HepG2 (cell line): ENCODE results near the gene LYPD3. TPM values are rescaled to one million over a fixed set of nuclear protein-coding genes. Genes with fewer than 3 reads are reported as not detected.
A peak's percentile ranks its signal among the peaks of the same experiment; 100 is the strongest.

Experiments
- ATAC-seq: fragments of 200-7000 bp; cut with Tn5 transposase; 3 replicates; pipeline ENCODE4 v1.9.1; 2020; ENCODE audit warnings: mild to moderate bottlenecking, moderate library complexity
- BruUV-seq: library from RNA; stranded (reverse); fragments of 400-500 nt; replicated peaks from 2 replicates; lab custom pipeline; 2021; lab: Mats Ljungman, UMichigan
- CTCF ChIA-PET: fragments of 300-600 bp; formaldehyde crosslinking; extraction: SDS; loops from one replicate; lab custom pipeline; 2021; ENCODE audit warnings: low total read pairs, inconsistent platforms, low intra/inter-chr PET ratio; lab: Yijun Ruan, JAX
- POLR2A ChIA-PET: fragments of 350-600 bp; sonication (Branson Sonifier 250); formaldehyde crosslinking; loops from one replicate; lab custom pipeline; 2020; ENCODE audit warnings: antibody characterized with exemption, inconsistent platforms; lab: Yijun Ruan, JAX
- DNase-seq: peaks from one replicate; pipeline ENCODE4 v3.0.0-alpha.2; 2015; ENCODE audit warnings: low spot score
- FAIRE-seq: peaks from 3 replicates; lab custom pipeline; 2011; peaks lifted over from hg19 to GRCh38; lab: Jason Lieb, UNC
- H2AFZ ChIP-seq: one replicate; pipeline ENCODE4 v1.6.1; 2011; ENCODE audit warnings: low read length, inconsistent platforms
- H3K27ac ChIP-seq: fragments of 300-600 bp; 3 replicates; pipeline ENCODE4 v1.8.0; 2011; ENCODE audit warnings: mixed run types, mild to moderate bottlenecking, mixed read lengths, low read length, inconsistent platforms; ENCODE audit not compliant: insufficient read depth; ENCODE audit errors: extremely low read length
- H3K27me3 ChIP-seq, 2 experiments: fragments of 200-600 bp in 1 of 2; 2 replicates in 1 of 2; 3 replicates in 1 of 2; pipeline versions ENCODE4 v1.6.0 to v1.8.0; 2011; ENCODE audit warnings: low read length in 2 of 2, mild to moderate bottlenecking in 2 of 2, moderate library complexity in 2 of 2, inconsistent platforms in 1 of 2; ENCODE audit not compliant: insufficient read depth in 2 of 2, control insufficient read depth in 1 of 2
- H3K36me3 ChIP-seq, 2 experiments: fragments of 200-600 bp in 1 of 2; replicated peaks in 1 of 2; 2 replicates in 1 of 2; 3 replicates in 1 of 2; pipeline versions ENCODE4 v1.5.1 to v1.8.0; 2011; ENCODE audit warnings: low read length in 2 of 2, inconsistent platforms in 1 of 2; ENCODE audit not compliant: insufficient read depth in 2 of 2, control insufficient read depth in 1 of 2
- H3K4me1 ChIP-seq: 2 replicates; pipeline ENCODE4 v1.5.1; 2012; ENCODE audit warnings: low read length, inconsistent platforms; ENCODE audit not compliant: insufficient read depth
- H3K4me2 ChIP-seq: 2 replicates; pipeline ENCODE4 v1.6.0; 2011; ENCODE audit warnings: low read depth, low read length, inconsistent platforms
- H3K4me3 ChIP-seq, 3 experiments: fragments of 200-600 bp in 1 of 3; sonication (generic), shearing (Covaris generic) in 1 of 3; replicated peaks in 1 of 3; 2 replicates each; pipeline ENCODE4 v1.5.1; 2011 to 2016; ENCODE audit warnings: low read length in 3 of 3, inconsistent platforms in 2 of 3, low read depth in 2 of 3, mild to moderate bottlenecking in 2 of 3, control low read depth in 1 of 3, mixed read lengths in 1 of 3; ENCODE audit not compliant: insufficient read depth in 1 of 3
- H3K79me2 ChIP-seq: one replicate; pipeline ENCODE4 v1.6.1; 2011; ENCODE audit warnings: low read length, inconsistent platforms; ENCODE audit not compliant: insufficient read depth
- H3K9ac ChIP-seq: 2 replicates; pipeline ENCODE4 v1.6.0; 2011; ENCODE audit warnings: mild to moderate bottlenecking, low read depth, low read length, inconsistent platforms; ENCODE audit not compliant: insufficient read depth
- H3K9me3 ChIP-seq: 2 replicates; pipeline ENCODE4 v1.5.1; 2012; ENCODE audit warnings: mild to moderate bottlenecking, low read length
- H4K20me1 ChIP-seq: 2 replicates; pipeline ENCODE4 v1.6.0; 2011; ENCODE audit warnings: inconsistent platforms, mild to moderate bottlenecking, low read length, moderate library complexity; ENCODE audit not compliant: insufficient read depth
- ASH2L ChIP-seq: fragments of 300-600, 200-600 bp; sonication (generic); IDR thresholded peaks from 2 replicates; pipeline ENCODE4 v1.7.0; 2017; ENCODE audit warnings: low read depth, mild to moderate bottlenecking, moderate library complexity, mixed read lengths, low read length; ENCODE audit not compliant: insufficient read length
- CBX2 ChIP-seq, 2 experiments: fragments of 200-600 bp in 1 of 2; sonication (generic); formaldehyde crosslinking in 1 of 2; IDR thresholded peaks; 2 replicates each; pipeline versions ENCODE4 v1.7.0 to v1.8.1; 2018 to 2022; ENCODE audit warnings: low read depth in 2 of 2, low read length in 1 of 2, mild to moderate bottlenecking in 1 of 2, missing genetic modification reagents in 1 of 2
- HDAC1 ChIP-seq: sonication (generic); formaldehyde crosslinking; IDR thresholded peaks from 2 replicates; pipeline ENCODE4 v1.5.1; 2020; ENCODE audit warnings: mild to moderate bottlenecking, missing genetic modification reagents
- KDM4B ChIP-seq: sonication (generic); formaldehyde crosslinking; IDR thresholded peaks from 2 replicates; pipeline ENCODE4 v1.4.0; 2020; ENCODE audit warnings: missing genetic modification reagents
- MAFF ChIP-seq: IDR thresholded peaks from 2 replicates; pipeline ENCODE4 v1.6.1; 2011; ENCODE audit warnings: low read depth, low read length, improper control_type of control experiment
- MAFK ChIP-seq, 2 experiments: IDR thresholded peaks in 1 of 2; conservative IDR thresholded peaks in 1 of 2; 2 replicates each; pipeline ENCODE4 v1.6.1; 2011; ENCODE audit warnings: improper control_type of control experiment in 2 of 2, low read length in 2 of 2
- PAX8 ChIP-seq: sonication (generic); formaldehyde crosslinking; IDR thresholded peaks from 2 replicates; pipeline ENCODE4 v1.8.0; 2022; ENCODE audit warnings: mild to moderate bottlenecking, missing genetic modification reagents, borderline replicate concordance
- POLR2A ChIP-seq, 2 experiments: IDR thresholded peaks; 2 replicates each; pipeline ENCODE4 v1.6.1; 2011; ENCODE audit warnings: low read depth in 2 of 2, low read length in 2 of 2, mild to moderate bottlenecking in 1 of 2, moderate library complexity in 1 of 2; ENCODE audit not compliant: insufficient read depth in 1 of 2
- SMC3 ChIP-seq: IDR thresholded peaks from 2 replicates; pipeline ENCODE4 v1.6.1; 2011; ENCODE audit warnings: low read length, improper control_type of control experiment
- SUZ12 ChIP-seq: fragments of 150-350 bp; IDR thresholded peaks from 2 replicates; pipeline ENCODE4 v1.6.1; 2014; ENCODE audit warnings: low read depth, low read length
- TMF1 ChIP-seq: sonication (generic); formaldehyde crosslinking; IDR thresholded peaks from 2 replicates; pipeline ENCODE4 v1.8.1; 2022; ENCODE audit warnings: low read depth, missing genetic modification reagents
- ZFY ChIP-seq: sonication (generic); formaldehyde crosslinking; IDR thresholded peaks from 2 replicates; pipeline ENCODE4 v1.4.0; 2020; ENCODE audit warnings: missing genetic modification reagents
- ZFYVE20 ChIP-seq: sonication (generic); formaldehyde crosslinking; IDR thresholded peaks from 2 replicates; pipeline ENCODE4 v1.8.0; 2023; ENCODE audit warnings: low read depth, mild to moderate bottlenecking, moderate library complexity, missing genetic modification reagents, borderline replicate concordance
- ZNF136 ChIP-seq: sonication (generic); formaldehyde crosslinking; IDR thresholded peaks from 2 replicates; pipeline ENCODE4 v1.8.1; 2022; ENCODE audit warnings: low read depth, mild to moderate bottlenecking, moderate library complexity, missing genetic modification reagents
- ZNF274 ChIP-seq: sonication (generic); formaldehyde crosslinking; IDR thresholded peaks from 2 replicates; pipeline ENCODE4 v1.5.1; 2020; ENCODE audit warnings: mild to moderate bottlenecking, missing genetic modification reagents
- ZNF280D ChIP-seq: sonication (generic); formaldehyde crosslinking; IDR thresholded peaks from 2 replicates; pipeline ENCODE4 v1.5.1; 2020; ENCODE audit warnings: mild to moderate bottlenecking, missing genetic modification reagents
- ZNF720 ChIP-seq: sonication (generic); formaldehyde crosslinking; IDR thresholded peaks from 2 replicates; pipeline ENCODE4 v1.4.0; 2020; ENCODE audit warnings: missing genetic modification reagents
- WGBS: methylation state at CpG from one replicate; pipeline ENCODE4 v1.1.6; 2017; ENCODE audit warnings: low lambda C conversion rate; 5-methylcytosine and 5-hydroxymethylcytosine counted together
- in situ Hi-C: cut with HindIII; loops from 2 replicates; pipeline ENCODE4 v1.10.0; 2017; ENCODE audit warnings: low pct_unique_long_range_greater_than_20kb; ENCODE audit not compliant: extremely low pct_ligation_motif_present
- intact Hi-C: fragments of 100-400 bp; cut with micrococcal nuclease; formaldehyde crosslinking; loops from one replicate; pipeline ENCODE4 v1.10.0; 2022; ENCODE audit not compliant: unreplicated experiment
- polyA plus RNA-seq, 8 experiments: library from polyadenylated mRNA; depleted of rRNA in 3 of 8; stranded (reverse) in 7 of 8; unstranded in 1 of 8; fragments of >200 nt; fragmentation: Illumina TruSeq in 4 of 8; extraction: Trizol in 4 of 8; gene quantifications; 2 replicates each; pipeline versions ENCODE4 v1.2.1 to v1.2.3, GENCODE V29; 2011 to 2016; ENCODE audit warnings: low read depth in 4 of 8, missing spikeins in 1 of 8, mixed read lengths in 1 of 8; ENCODE audit not compliant: insufficient read depth in 1 of 8
- total RNA-seq, 5 experiments: library from RNA; depleted of rRNA; stranded (reverse); fragments of >200 nt; fragmentation: Illumina TruSeq; extraction: Trizol; gene quantifications; 2 replicates each; pipeline ENCODE4 v1.2.3, GENCODE V29; 2016; ENCODE audit warnings: low read depth in 1 of 5

Gene LYPD3
- total and polyA plus RNA-seq, 2 of the 13 experiments (the other 11 are each of a cell fraction or from before 2014, with no cell fraction given): 0.51 to 1.5 TPM

DNA sequence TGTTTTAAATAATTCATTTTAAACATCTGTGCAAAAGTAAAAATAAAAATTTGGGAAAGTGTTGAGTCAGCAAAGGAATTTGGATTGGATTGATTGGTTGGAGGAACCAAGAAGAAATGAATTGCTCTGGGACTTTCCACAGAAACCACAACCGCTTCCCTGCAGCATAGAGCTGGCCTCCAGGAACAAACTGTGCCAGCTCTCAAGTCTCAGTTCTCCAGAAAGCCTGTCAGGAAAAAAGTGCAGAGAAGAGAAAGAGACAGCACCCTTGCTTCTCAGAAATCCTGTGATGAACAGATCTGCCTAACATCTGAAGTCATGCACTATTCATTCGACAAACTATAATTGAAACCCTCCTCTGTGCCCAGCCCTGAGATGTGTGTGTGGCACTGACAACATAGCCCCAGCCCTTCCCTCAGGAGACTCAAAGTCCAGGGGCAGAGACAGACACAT lies 14.8 kb downstream of the LYPD3 start:
- no peak overlapping the region for H3K27ac ChIP-seq
- 52% methylated on average over 1 of the region's 2 CpGs for WGBS
- H3K79me2 ChIP-seq: no peaks in the 10 kb centered on the region
- H3K36me3 ChIP-seq: no peaks in the 10 kb centered on the region
- TF ChIP-seq MAFF (peak; percentile 77), MAFK (conservative IDR thresholded peaks at IDR 0.05 in 1 of 2, IDR thresholded peaks at IDR 0.05 in 1 of 2; ENCODE audit: low read length in 2 of 2) (peak; percentile 72 to 91), ZFY (CRISPR knock-in tag) (no peak)
- H3K4me1 ChIP-seq: peaks cover 13% of the 10 kb centered on the region; the same call in 1 of the 2 replicates
- no peak overlapping the region for H2AFZ ChIP-seq
- no peak overlapping the region for H3K4me2 ChIP-seq
- no TSS peak for BruUV-seq
- H3K9ac ChIP-seq: no peak overlapping the region
- ATAC-seq (no peak), FAIRE-seq (no peak), DNase-seq (no peak)
- H3K4me3 ChIP-seq: no peak overlapping the region
- POLR2A ChIA-PET: no interaction called here
- CTCF ChIA-PET: interaction anchor here (1.4 kb wide), 1 partner anchor 67 kb away, joined by 4 read pairs; no protein-coding TSS in a partner anchor
- H3K9me3 ChIP-seq: no peaks in the 10 kb centered on the region
- no peaks in the 10 kb centered on the region for H3K27me3 ChIP-seq
- intact Hi-C loops: no loop called here
- in situ Hi-C loops: no loop called here
- no peaks in the 10 kb centered on the region for H4K20me1 ChIP-seq

DNA sequence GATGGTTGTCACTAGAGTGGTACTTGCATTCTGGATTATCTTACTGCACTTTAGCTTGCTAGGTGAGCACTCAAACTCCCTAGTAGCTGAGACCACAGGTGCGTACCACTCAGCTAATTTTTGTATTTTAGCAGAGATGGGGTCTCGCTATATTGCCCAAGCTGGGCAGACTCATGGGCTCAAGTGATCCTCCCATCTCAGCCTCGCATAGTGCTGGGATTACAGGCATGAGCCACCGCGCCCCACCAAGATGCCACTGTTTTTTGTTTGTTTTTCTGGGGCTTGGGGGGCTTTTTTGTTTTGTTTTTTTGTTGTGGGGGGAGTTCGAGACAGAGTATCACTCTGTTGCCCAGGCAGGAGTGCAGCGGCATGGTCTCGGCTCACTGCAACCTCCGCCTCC lies 17.8 kb downstream of the LYPD3 start:
- ATAC-seq: no peak
- H3K36me3 ChIP-seq: no peaks in the 10 kb centered on the region
- H4K20me1 ChIP-seq: no peaks in the 10 kb centered on the region
- in situ Hi-C loops (loop anchor here (5.0 kb wide), 1 partner anchor 75 kb away; no protein-coding TSS in a partner anchor), intact Hi-C loops (loop anchor here (1.0 kb wide), 2 partner anchors 57 to 72 kb away; partner anchors contain the start of gene PHLDB3)
- BruUV-seq: no TSS peak
- H3K4me1 ChIP-seq: peaks cover 9% of the 10 kb centered on the region; the same call in 1 of the 2 replicates
- ChIA-PET CTCF (interaction anchor here (1.6 to 6.0 kb wide), 3 partner anchors 15 to 72 kb away, joined by 7 to 109 read pairs (median 10); partner anchors contain the start of gene PHLDB3), POLR2A (interaction anchor here (1.1 to 2.9 kb wide), 2 partner anchors 57 to 72 kb away, joined by 9 to 19 read pairs; partner anchors contain the start of gene PHLDB3)
- DNase-seq: no peak
- H3K79me2 ChIP-seq: no peaks in the 10 kb centered on the region
- 0 out of 5 replicates have a peak, but pooled peaks cover 0 to 1% of the 10 kb centered on the region in 2 experiments for H3K27me3 ChIP-seq
- no peak overlapping the region for H3K9ac ChIP-seq
- no peaks in the 10 kb centered on the region for H3K9me3 ChIP-seq
- FAIRE-seq: no peak
- H2AFZ ChIP-seq: no peak overlapping the region
- no peak overlapping the region for H3K4me2 ChIP-seq
- no peak overlapping the region for H3K4me3 ChIP-seq
- H3K27ac ChIP-seq: no peak overlapping the region
- 73% methylated on average over 9 of the region's 9 CpGs for WGBS
- TF ChIP-seq ZNF280D (CRISPR knock-in tag): no peak
- TF ChIP-seq ASH2L: no peak
- no peak for TF ChIP-seq POLR2A (IDR thresholded peaks at IDR 0.05; ENCODE audit: insufficient read depth in 1 of 2, low read depth in 2 of 2, low read length in 2 of 2)
- no peak for TF ChIP-seq CBX2 (IDR thresholded peaks at IDR 0.05; ENCODE audit: low read depth, low read length)
- TF ChIP-seq CBX2 (CRISPR knock-in tag; IDR thresholded peaks at IDR 0.05; ENCODE audit: low read depth): no peak
- no peak for TF ChIP-seq PAX8
- TF ChIP-seq ZFYVE20 (CRISPR knock-in tag): no peak
- TF ChIP-seq ZNF136 (CRISPR knock-in tag): no peak
- TF ChIP-seq TMF1 (CRISPR knock-in tag): no peak
- no peak for TF ChIP-seq SMC3
- TF ChIP-seq SUZ12: no peak
- no peak for TF ChIP-seq KDM4B (CRISPR knock-in tag)
- TF ChIP-seq ZNF274: no peak
- TF ChIP-seq ZNF720: no peak
- TF ChIP-seq HDAC1: no peak
